ENCODE measurements around the gene ZSWIM4. TPM values are rescaled to one million over a fixed set of nuclear protein-coding genes. Genes with fewer than 3 reads are reported as not detected.

The ZSWIM4 gene
- total and polyA plus RNA-seq, 2 of the 13 experiments (the other 11 are each of a cell fraction or from before 2014, with no cell fraction given), result 0.33 to 0.86 TPM

DNA sequence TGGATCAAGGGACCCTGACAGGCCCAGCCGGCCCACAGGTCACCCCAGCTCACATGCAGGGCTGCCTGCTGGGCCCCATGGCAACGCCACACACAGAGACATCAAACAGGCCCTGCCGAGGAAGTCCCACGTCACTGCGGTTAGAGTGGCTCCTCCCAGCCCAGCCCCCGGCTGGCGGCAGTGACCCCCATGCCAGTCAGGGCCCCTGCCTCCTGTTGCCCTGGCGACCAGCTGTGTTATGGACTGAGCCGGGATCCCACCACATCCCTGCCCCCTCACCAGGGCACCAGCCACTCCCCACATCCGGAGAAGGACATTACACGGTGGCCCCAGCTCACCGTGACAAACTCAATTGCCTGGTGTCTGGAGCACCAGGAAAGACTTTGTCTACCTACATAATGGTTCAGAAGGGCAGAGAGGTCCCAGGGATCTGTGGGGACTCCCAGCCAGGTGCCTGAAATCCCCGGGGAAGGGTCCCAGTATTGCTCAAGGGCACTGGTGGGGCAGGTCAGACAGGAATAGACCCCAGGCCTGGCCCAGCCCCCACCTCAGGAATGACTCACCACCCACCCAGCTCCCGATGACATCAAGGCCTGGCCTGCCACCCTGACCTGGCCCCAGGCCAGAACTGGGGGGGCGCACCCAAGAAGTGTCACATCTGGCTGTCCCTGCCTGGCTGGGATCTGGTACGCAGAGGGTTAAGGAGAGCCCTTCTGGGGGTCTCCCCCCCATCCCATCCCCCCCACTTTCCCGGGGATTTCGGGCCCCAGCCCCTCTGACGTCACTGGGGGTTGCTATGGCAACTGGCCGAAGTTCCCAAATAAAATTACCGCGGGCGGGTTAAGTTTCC is 51.5 kb downstream of the ZSWIM4 start (continued):
- TF ChIP-seq, protein P1, sequence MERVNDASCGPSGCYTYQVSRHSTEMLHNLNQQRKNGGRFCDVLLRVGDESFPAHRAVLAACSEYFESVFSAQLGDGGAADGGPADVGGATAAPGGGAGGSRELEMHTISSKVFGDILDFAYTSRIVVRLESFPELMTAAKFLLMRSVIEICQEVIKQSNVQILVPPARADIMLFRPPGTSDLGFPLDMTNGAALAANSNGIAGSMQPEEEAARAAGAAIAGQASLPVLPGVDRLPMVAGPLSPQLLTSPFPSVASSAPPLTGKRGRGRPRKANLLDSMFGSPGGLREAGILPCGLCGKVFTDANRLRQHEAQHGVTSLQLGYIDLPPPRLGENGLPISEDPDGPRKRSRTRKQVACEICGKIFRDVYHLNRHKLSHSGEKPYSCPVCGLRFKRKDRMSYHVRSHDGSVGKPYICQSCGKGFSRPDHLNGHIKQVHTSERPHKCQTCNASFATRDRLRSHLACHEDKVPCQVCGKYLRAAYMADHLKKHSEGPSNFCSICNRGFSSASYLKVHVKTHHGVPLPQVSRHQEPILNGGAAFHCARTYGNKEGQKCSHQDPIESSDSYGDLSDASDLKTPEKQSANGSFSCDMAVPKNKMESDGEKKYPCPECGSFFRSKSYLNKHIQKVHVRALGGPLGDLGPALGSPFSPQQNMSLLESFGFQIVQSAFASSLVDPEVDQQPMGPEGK (CRISPR knock-in tag; IDR thresholded peaks at IDR 0.05), result peak; percentile 95
- no peak for TF ChIP-seq ZNF329 (CRISPR knock-in tag; IDR thresholded peaks at IDR 0.05; ENCODE audit: low read depth)
- no peak for TF ChIP-seq ZNF333 (CRISPR knock-in tag; IDR thresholded peaks at IDR 0.05; ENCODE audit: borderline replicate concordance)
- no peak for TF ChIP-seq PCBP2 (optimal IDR thresholded peaks at IDR 0.05; ENCODE audit: low read depth, low read length, poor library complexity, severe bottlenecking)
- peak; percentile 23; the same call in 1 of the 2 replicates for TF ChIP-seq ZNF451 (CRISPR knock-in tag; IDR thresholded peaks at IDR 0.05)
- peak; percentile 96 for TF ChIP-seq ETV5 (CRISPR knock-in tag; IDR thresholded peaks at IDR 0.05; ENCODE audit: borderline replicate concordance)
- 0 out of 2 replicates have a peak, but pooled peaks have one; percentile 34 for TF ChIP-seq ZNF772 (CRISPR knock-in tag; IDR thresholded peaks at IDR 0.05)
- TF ChIP-seq ZNF124 (CRISPR knock-in tag; IDR thresholded peaks at IDR 0.05), result peak; percentile 61; the same call in 1 of the 2 replicates
- TF ChIP-seq ATF7 (IDR thresholded peaks at IDR 0.05), result peak; percentile 81
- TF ChIP-seq ATF7 (CRISPR knock-in tag; IDR thresholded peaks at IDR 0.05), result peak; percentile 90
- no peak for TF ChIP-seq XRCC5 (optimal IDR thresholded peaks at IDR 0.05; ENCODE audit: low read length)
- peak; percentile 58 for TF ChIP-seq TBX2 (CRISPR knock-in tag; IDR thresholded peaks at IDR 0.05; ENCODE audit: borderline replicate concordance)
- TF ChIP-seq, protein P2, sequence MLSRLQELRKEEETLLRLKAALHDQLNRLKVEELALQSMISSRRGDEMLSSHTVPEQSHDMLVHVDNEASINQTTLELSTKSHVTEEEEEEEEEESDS (CRISPR knock-in tag; IDR thresholded peaks at IDR 0.05; ENCODE audit: borderline replicate concordance), result no peak
- TF ChIP-seq JARID2 (CRISPR knock-in tag; IDR thresholded peaks at IDR 0.05; ENCODE audit: insufficient replicate concordance), result peak; percentile 27
- TF ChIP-seq ZBTB7B (CRISPR knock-in tag; IDR thresholded peaks at IDR 0.05), result peak; percentile 91
- peak; percentile 45; the same call in 1 of the 2 replicates for TF ChIP-seq ZNF746 (CRISPR knock-in tag; IDR thresholded peaks at IDR 0.05)
- peak; percentile 37; the same call in 1 of the 2 replicates for TF ChIP-seq YEATS2 (CRISPR knock-in tag; IDR thresholded peaks at IDR 0.05; ENCODE audit: borderline replicate concordance)
- TF ChIP-seq RFXAP (CRISPR knock-in tag; IDR thresholded peaks at IDR 0.05; ENCODE audit: borderline replicate concordance), result peak; percentile 73; the same call in 1 of the 2 replicates
- TF ChIP-seq, protein P3, sequence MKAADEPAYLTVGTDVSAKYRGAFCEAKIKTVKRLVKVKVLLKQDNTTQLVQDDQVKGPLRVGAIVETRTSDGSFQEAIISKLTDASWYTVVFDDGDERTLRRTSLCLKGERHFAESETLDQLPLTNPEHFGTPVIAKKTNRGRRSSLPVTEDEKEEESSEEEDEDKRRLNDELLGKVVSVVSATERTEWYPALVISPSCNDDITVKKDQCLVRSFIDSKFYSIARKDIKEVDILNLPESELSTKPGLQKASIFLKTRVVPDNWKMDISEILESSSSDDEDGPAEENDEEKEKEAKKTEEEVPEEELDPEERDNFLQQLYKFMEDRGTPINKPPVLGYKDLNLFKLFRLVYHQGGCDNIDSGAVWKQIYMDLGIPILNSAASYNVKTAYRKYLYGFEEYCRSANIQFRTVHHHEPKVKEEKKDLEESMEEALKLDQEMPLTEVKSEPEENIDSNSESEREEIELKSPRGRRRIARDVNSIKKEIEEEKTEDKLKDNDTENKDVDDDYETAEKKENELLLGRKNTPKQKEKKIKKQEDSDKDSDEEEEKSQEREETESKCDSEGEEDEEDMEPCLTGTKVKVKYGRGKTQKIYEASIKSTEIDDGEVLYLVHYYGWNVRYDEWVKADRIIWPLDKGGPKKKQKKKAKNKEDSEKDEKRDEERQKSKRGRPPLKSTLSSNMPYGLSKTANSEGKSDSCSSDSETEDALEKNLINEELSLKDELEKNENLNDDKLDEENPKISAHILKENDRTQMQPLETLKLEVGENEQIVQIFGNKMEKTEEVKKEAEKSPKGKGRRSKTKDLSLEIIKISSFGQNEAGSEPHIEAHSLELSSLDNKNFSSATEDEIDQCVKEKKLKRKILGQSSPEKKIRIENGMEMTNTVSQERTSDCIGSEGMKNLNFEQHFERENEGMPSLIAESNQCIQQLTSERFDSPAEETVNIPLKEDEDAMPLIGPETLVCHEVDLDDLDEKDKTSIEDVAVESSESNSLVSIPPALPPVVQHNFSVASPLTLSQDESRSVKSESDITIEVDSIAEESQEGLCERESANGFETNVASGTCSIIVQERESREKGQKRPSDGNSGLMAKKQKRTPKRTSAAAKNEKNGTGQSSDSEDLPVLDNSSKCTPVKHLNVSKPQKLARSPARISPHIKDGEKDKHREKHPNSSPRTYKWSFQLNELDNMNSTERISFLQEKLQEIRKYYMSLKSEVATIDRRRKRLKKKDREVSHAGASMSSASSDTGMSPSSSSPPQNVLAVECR (CRISPR knock-in tag; IDR thresholded peaks at IDR 0.05; ENCODE audit: borderline replicate concordance), result peak; percentile 44
- TF ChIP-seq, protein P4, sequence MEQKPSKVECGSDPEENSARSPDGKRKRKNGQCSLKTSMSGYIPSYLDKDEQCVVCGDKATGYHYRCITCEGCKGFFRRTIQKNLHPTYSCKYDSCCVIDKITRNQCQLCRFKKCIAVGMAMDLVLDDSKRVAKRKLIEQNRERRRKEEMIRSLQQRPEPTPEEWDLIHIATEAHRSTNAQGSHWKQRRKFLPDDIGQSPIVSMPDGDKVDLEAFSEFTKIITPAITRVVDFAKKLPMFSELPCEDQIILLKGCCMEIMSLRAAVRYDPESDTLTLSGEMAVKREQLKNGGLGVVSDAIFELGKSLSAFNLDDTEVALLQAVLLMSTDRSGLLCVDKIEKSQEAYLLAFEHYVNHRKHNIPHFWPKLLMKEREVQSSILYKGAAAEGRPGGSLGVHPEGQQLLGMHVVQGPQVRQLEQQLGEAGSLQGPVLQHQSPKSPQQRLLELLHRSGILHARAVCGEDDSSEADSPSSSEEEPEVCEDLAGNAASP (CRISPR knock-in tag; IDR thresholded peaks at IDR 0.05; ENCODE audit: borderline replicate concordance), result peak; percentile 74; the same call in 1 of the 2 replicates
